Gastrocnemius medialis (tissue), 4 donors: ENCODE results near the gene C10orf95.

Experiments used
- CTCF ChIP-seq, 5 experiments: fragments of 450-650 bp in 3 of 5; fragments of 200-600 bp in 2 of 5; sonication (generic) in 2 of 5; IDR thresholded peaks in 4 of 5; conservative IDR thresholded peaks in 1 of 5; 1 replicate in 4 of 5; 2 replicates in 1 of 5; pipeline ENCODE4 v1.5.1; 2016 to 2019; ENCODE audit warnings: antibody characterized with exemption in 5 of 5, mild to moderate bottlenecking in 3 of 5, moderate library complexity in 3 of 5
- POLR2A ChIP-seq, 2 donors: fragments of 450-650 bp; IDR thresholded peaks; one replicate each; pipeline ENCODE4 v1.6.1; 2017; ENCODE audit warnings: antibody characterized with exemption in 2 of 2, mild to moderate bottlenecking in 2 of 2, moderate library complexity in 2 of 2

DNA sequence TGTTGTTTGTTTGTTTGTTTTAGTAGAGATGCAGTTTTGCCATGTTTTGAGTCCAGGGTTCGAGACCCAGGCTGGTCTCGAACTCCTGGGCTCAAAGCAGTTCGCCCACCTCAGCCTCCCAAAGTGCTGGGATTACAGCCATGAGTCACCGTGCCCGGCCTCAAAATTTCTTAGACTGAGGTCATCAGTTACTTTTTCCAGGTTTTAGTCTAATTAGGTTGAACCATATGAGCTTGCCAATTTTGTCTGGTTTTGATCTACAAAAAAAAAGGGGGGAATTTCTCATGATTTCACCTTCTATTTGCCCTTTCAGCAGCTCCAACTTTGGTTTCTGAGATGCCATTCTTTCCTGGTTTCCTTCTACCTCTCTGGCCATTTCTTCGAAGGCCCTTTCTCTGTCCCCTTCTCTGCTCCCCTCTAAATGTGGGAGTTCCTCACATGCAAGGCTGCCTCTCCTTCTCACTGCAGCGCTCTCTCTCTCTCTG is 24.5 kb downstream of the C10orf95 start:
- no peak for TF ChIP-seq CTCF (IDR thresholded peaks at IDR 0.05 in 4 of 5, conservative IDR thresholded peaks at IDR 0.05 in 1 of 5)
- no peak for TF ChIP-seq POLR2A (IDR thresholded peaks at IDR 0.05)
